ENCODE data around the gene BCAS3.

- TF ChIP-seq CTCF (IDR thresholded peaks at IDR 0.05; ENCODE audit: poor library complexity, severe bottlenecking) (no peak), RAD21 (conservative IDR thresholded peaks at IDR 0.05) (no peak), EP300 (conservative IDR thresholded peaks at IDR 0.05; ENCODE audit: poor library complexity, severe bottlenecking) (no peak), POLR2AphosphoS5 (IDR thresholded peaks at IDR 0.05) (no peak), TAF1 (IDR thresholded peaks at IDR 0.05; ENCODE audit: low read depth) (no peak)
Observed at GRCh38 chr17:61411011-61411260, 733.3 kb downstream of the BCAS3 start.
